ENCODE results near the gene LRRC61.
"Not testable (repeated sequence)": the region's sequence is repeated elsewhere in the genome, so short reads cannot be mapped to it uniquely, and the experiment has no call there.

The LRRC61 gene

GRCh38 chr7:150385884-150386283 is 62.7 kb downstream of the LRRC61 start:
- DNase-seq = not testable (repeated sequence)
